Measurements from ENCODE around the gene MARK3. TPM values are rescaled to one million over a fixed set of nuclear protein-coding genes. Genes with fewer than 3 reads are reported as not detected.

Gene MARK3
- total and polyA plus RNA-seq, 3 donors from 2014 or later, result 93.9 to 198 (median 172) TPM

GRCh38 chr14:103491691-103492090, 106.5 kb downstream of the MARK3 start:
- no peak overlapping the region for H3K4me3 ChIP-seq
- intact Hi-C loops (cut with DNase I; ENCODE audit: low total_unique reads), result loop anchor here (10.0 kb wide), 1 partner anchor 107 kb away; the partner anchor contains the start of gene MARK3
- H3K4me1 ChIP-seq, result peaks cover 24% of the 10 kb centered on the region
- no peaks in the 10 kb centered on the region for H3K9me3 ChIP-seq
- H3K27ac ChIP-seq, result peak overlapping the region; percentile 26 to 50
- no peak for DNase-seq
- H3K36me3 ChIP-seq (ENCODE audit: low read depth, missing control alignments), result no peaks in the 10 kb centered on the region
- H3K27me3 ChIP-seq, result no peaks in the 10 kb centered on the region
- no peak for TF ChIP-seq CTCF (IDR thresholded peaks at IDR 0.05)
- TF ChIP-seq POLR2A (IDR thresholded peaks at IDR 0.05), result no peak
- 95% methylated on average over 10 of the region's 10 CpGs for WGBS, 2 donors

- Histone ChIP-seq H3K27me3 (no peaks in the 10 kb centered on the region), H3K4me1 (peaks cover 24% of the 10 kb centered on the region), H3K27ac (peak overlapping the region in 1 of 2 donors; percentile 50), H3K36me3 (ENCODE audit: low read depth, missing control alignments) (no peaks in the 10 kb centered on the region), H3K4me3 (no peak overlapping the region), H3K9me3 (no peaks in the 10 kb centered on the region)
- intact Hi-C loops (cut with DNase I; ENCODE audit: low total_unique reads), result loop anchor here (10.0 kb wide), 1 partner anchor 108 kb away; the partner anchor contains the start of gene MARK3
- no peak for DNase-seq
- WGBS, 2 donors, result 63 to 67% methylated on average over 6 of the region's 6 CpGs
- TF ChIP-seq POLR2A (IDR thresholded peaks at IDR 0.05) (no peak), CTCF (IDR thresholded peaks at IDR 0.05) (no peak)
Observed at GRCh38 chr14:103492156-103492925, 107.1 kb downstream of the MARK3 start.

DNA sequence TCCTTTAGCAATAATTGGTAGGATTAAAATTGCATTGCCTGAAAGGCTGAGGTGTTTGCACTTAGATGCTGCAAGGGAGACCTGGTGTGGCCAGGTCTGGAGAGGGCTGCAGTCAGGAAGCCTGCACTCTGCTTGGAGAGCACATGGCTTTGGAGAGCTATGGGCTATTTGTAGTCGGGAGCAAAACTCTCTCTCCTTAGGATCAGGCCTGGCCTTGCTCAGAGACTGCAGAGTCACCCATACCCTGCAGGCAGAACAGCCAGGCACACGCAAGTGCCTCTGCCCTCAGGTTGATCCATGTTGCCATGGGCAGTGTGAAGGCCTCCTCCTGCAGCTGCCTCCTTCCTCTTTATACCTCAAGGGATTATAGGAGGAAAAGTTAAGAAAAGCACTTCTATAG, 110.6 kb downstream of the MARK3 start:
- Histone ChIP-seq H3K9me3 (no peaks in the 10 kb centered on the region), H3K4me1 (peaks cover 16% of the 10 kb centered on the region), H3K4me3 (no peak overlapping the region), H3K27ac (no peak overlapping the region), H3K36me3 (ENCODE audit: low read depth, missing control alignments) (no peaks in the 10 kb centered on the region), H3K27me3 (no peaks in the 10 kb centered on the region)
- DNase-seq, result no peak
- 81 to 100% methylated on average over 1 to 2 of the region's 2 CpGs for WGBS, 2 donors
- no peak for TF ChIP-seq CTCF (IDR thresholded peaks at IDR 0.05)
- no peak for TF ChIP-seq POLR2A (IDR thresholded peaks at IDR 0.05)
- intact Hi-C loops (cut with DNase I; ENCODE audit: low total_unique reads), result loop anchor here (10.0 kb wide), 1 partner anchor 111 kb away; the partner anchor contains the start of gene MARK3

DNA sequence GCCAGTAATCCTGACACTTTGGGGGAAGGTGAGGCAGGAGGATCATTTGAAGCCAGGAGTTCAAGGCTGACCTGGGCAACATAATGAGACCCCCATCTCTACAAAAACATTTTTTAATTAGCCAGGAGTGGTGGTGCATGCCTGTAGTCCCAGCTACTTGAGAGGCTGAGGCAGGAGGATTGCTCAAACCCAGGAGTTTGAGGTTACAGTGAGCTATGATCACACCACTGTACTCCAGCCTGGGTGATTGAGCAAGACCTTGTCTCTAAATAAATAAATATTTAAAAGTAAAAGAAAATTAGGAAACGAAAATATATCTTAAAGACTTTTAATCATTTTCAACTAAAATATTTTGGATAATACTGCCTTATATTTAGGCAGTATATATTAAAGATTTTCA, 111.6 kb downstream of the MARK3 start:
- Histone ChIP-seq H3K4me1 (peaks cover 12% of the 10 kb centered on the region), H3K27ac (no peak overlapping the region), H3K9me3 (no peaks in the 10 kb centered on the region), H3K4me3 (no peak overlapping the region), H3K27me3 (no peaks in the 10 kb centered on the region), H3K36me3 (ENCODE audit: low read depth, missing control alignments) (no peaks in the 10 kb centered on the region)
- TF ChIP-seq POLR2A (IDR thresholded peaks at IDR 0.05) (no peak), CTCF (IDR thresholded peaks at IDR 0.05) (no peak)
- DNase-seq, result no peak
- 0 to 2% methylated on average over 1 of the region's 1 CpG for WGBS, 2 donors
- intact Hi-C loops (cut with DNase I; ENCODE audit: low total_unique reads), result loop anchor here (10.0 kb wide), 1 partner anchor 112 kb away; the partner anchor contains the start of gene MARK3
